DND-41 (cell line): ENCODE measurements around the gene ZNG1A.
"Not testable (repeated sequence)": the region's sequence is repeated elsewhere in the genome, so short reads cannot be mapped to it uniquely, and the experiment has no call there.

Experiments
- EZH2 ChIP-seq: IDR thresholded peaks from 3 replicates; pipeline ENCODE4 v1.6.1; 2012; ENCODE audit warnings: borderline replicate concordance, low read depth, mild to moderate bottlenecking, moderate library complexity, low read length, inconsistent platforms; ENCODE audit not compliant: severe bottlenecking
- TF ChIP-seq, protein P1 (sequence below): IDR thresholded peaks from 2 replicates; pipeline ENCODE4 v1.5.1; 2012; ENCODE audit warnings: borderline replicate concordance, low read length, moderate library complexity, mild to moderate bottlenecking; ENCODE audit not compliant: poor library complexity, severe bottlenecking; ENCODE audit errors: extremely low read depth

- TF ChIP-seq, protein P1, sequence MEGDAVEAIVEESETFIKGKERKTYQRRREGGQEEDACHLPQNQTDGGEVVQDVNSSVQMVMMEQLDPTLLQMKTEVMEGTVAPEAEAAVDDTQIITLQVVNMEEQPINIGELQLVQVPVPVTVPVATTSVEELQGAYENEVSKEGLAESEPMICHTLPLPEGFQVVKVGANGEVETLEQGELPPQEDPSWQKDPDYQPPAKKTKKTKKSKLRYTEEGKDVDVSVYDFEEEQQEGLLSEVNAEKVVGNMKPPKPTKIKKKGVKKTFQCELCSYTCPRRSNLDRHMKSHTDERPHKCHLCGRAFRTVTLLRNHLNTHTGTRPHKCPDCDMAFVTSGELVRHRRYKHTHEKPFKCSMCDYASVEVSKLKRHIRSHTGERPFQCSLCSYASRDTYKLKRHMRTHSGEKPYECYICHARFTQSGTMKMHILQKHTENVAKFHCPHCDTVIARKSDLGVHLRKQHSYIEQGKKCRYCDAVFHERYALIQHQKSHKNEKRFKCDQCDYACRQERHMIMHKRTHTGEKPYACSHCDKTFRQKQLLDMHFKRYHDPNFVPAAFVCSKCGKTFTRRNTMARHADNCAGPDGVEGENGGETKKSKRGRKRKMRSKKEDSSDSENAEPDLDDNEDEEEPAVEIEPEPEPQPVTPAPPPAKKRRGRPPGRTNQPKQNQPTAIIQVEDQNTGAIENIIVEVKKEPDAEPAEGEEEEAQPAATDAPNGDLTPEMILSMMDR: not testable (repeated sequence)
- TF ChIP-seq EZH2: not testable (repeated sequence)
These were observed 84.9 kb downstream of the ZNG1A start for GRCh38 chr9:93909-94308.
